GM19438 (cell line): ENCODE measurements around the gene ELOB.

Experiments
- ATAC-seq: cut with Tn5 transposase; IDR thresholded peaks from one replicate; pipeline ENCODE4 v1.9.1; 2021; ENCODE audit warnings: low read depth; ENCODE audit not compliant: unreplicated experiment

ELOB gene

GRCh38 chr16:2769675-2770056 lies 7.4 kb downstream of the ELOB start:
- no peak for ATAC-seq

- no peak for ATAC-seq
Observed at GRCh38 chr16:2769100-2769529, 8.0 kb downstream of the ELOB start.

GRCh38 chr16:2768403-2769089 lies 8.5 kb downstream of the ELOB start:
- ATAC-seq: no peak

- ATAC-seq: no peak
Observed at GRCh38 chr16:2767891-2768290, 9.2 kb downstream of the ELOB start.

- no peak for ATAC-seq
Observed at GRCh38 chr16:2767140-2767731, 9.8 kb downstream of the ELOB start.

GRCh38 chr16:2766430-2767139 lies 10.5 kb downstream of the ELOB start:
- ATAC-seq: no peak

- ATAC-seq: no peak
Observed at GRCh38 chr16:2765462-2766404, 11.3 kb downstream of the ELOB start.

GRCh38 chr16:2764718-2765117 lies 12.4 kb downstream of the ELOB start:
- ATAC-seq: no peak

- no peak for ATAC-seq
Observed at GRCh38 chr16:2763173-2763572, 13.9 kb downstream of the ELOB start.

- ATAC-seq: no peak
Observed at GRCh38 chr16:2762711-2763110, 14.4 kb downstream of the ELOB start.

GRCh38 chr16:2761886-2762583 lies 15.0 kb downstream of the ELOB start:
- no peak for ATAC-seq

- ATAC-seq: no peak
Observed at GRCh38 chr16:2761472-2761871, 15.6 kb downstream of the ELOB start.

GRCh38 chr16:2757344-2757743 lies 19.7 kb downstream of the ELOB start:
- ATAC-seq: no peak

GRCh38 chr16:2756288-2757015 lies 20.6 kb downstream of the ELOB start:
- no peak for ATAC-seq

- no peak for ATAC-seq
Observed at GRCh38 chr16:2755158-2755557, 21.9 kb downstream of the ELOB start.

GRCh38 chr16:2753733-2754020 lies 23.4 kb downstream of the ELOB start:
- no peak for ATAC-seq

GRCh38 chr16:2752850-2753732 lies 24.0 kb downstream of the ELOB start:
- peak; percentile 24 for ATAC-seq

- peak; percentile 78 for ATAC-seq
Observed at GRCh38 chr16:2752035-2752849, 24.8 kb downstream of the ELOB start, which contains the start of gene SRRM2. SRRM2 (plus strand) TSS chr16:2752638; CDS start chr16:2756365, 3,727 bp downstream.
